Fibroblast of skin of right biceps (primary cell): ENCODE data around the gene TGFBR3.
A peak's percentile ranks its signal among the peaks of the same experiment; 100 is the strongest.

Experiments used
- DNase-seq: peaks from one replicate; pipeline ENCODE4 v3.0.0-alpha.2; 2013

The TGFBR3 gene

GRCh38 chr1:91753878-91754277 lies 132.1 kb downstream of the TGFBR3 start:
- peak; percentile 47 for DNase-seq

- no peak for DNase-seq
These were observed 133.6 kb downstream of the TGFBR3 start for GRCh38 chr1:91752324-91752723.

- DNase-seq: peak; percentile 79
These were observed 134.7 kb downstream of the TGFBR3 start for GRCh38 chr1:91751275-91751674.

- DNase-seq: peak; percentile 73
These were observed 135.5 kb downstream of the TGFBR3 start for GRCh38 chr1:91750398-91750996.

- DNase-seq: no peak
These were observed 136.1 kb downstream of the TGFBR3 start for GRCh38 chr1:91749788-91750231.

GRCh38 chr1:91747666-91748065 lies 138.3 kb downstream of the TGFBR3 start:
- no peak for DNase-seq

GRCh38 chr1:91746728-91747338 lies 139.1 kb downstream of the TGFBR3 start:
- no peak for DNase-seq

GRCh38 chr1:91745640-91746373 lies 140.1 kb downstream of the TGFBR3 start:
- DNase-seq: peak; percentile 42

GRCh38 chr1:91744953-91745639 lies 140.9 kb downstream of the TGFBR3 start:
- DNase-seq: peak; percentile 57

- peak; percentile 57 for DNase-seq
These were observed 143.1 kb downstream of the TGFBR3 start for GRCh38 chr1:91742848-91743292.

GRCh38 chr1:91741906-91742305 lies 144.0 kb downstream of the TGFBR3 start:
- no peak for DNase-seq

GRCh38 chr1:91741301-91741700 lies 144.7 kb downstream of the TGFBR3 start:
- peak; percentile 79 for DNase-seq

- no peak for DNase-seq
These were observed 148.3 kb downstream of the TGFBR3 start for GRCh38 chr1:91737650-91738049.

GRCh38 chr1:91736715-91737615 lies 149.0 kb downstream of the TGFBR3 start:
- peak; percentile 94 for DNase-seq

- no peak for DNase-seq
These were observed 149.7 kb downstream of the TGFBR3 start for GRCh38 chr1:91736146-91736714.

GRCh38 chr1:91735266-91735845 lies 150.6 kb downstream of the TGFBR3 start:
- no peak for DNase-seq

- DNase-seq: no peak
These were observed 151.2 kb downstream of the TGFBR3 start for GRCh38 chr1:91734761-91735160.

- DNase-seq: no peak
These were observed 152.7 kb downstream of the TGFBR3 start for GRCh38 chr1:91733108-91733710.

GRCh38 chr1:91732291-91733107 lies 153.5 kb downstream of the TGFBR3 start:
- DNase-seq: peak; percentile 84

- DNase-seq: peak; percentile 57
These were observed 154.1 kb downstream of the TGFBR3 start for GRCh38 chr1:91731815-91732214.
